Measurements from ENCODE around the gene EML6.
A peak's percentile ranks its signal among the peaks of the same experiment; 100 is the strongest.

The EML6 gene

GRCh38 chr2:54704238-54704637 lies 19.2 kb upstream of the EML6 start:
- in situ Hi-C loops (cut with HindIII; ENCODE audit: low pct_ligation_motif_present, low pct_unique_long_range_greater_than_20kb, low sequenced_read_pairs): no loop called here
- no peak for DNase-seq

GRCh38 chr2:54704688-54705605 lies 18.5 kb upstream of the EML6 start:
- peak; percentile 74 for DNase-seq
- in situ Hi-C loops (cut with HindIII; ENCODE audit: low pct_ligation_motif_present, low pct_unique_long_range_greater_than_20kb, low sequenced_read_pairs): no loop called here

GRCh38 chr2:54706622-54707021 lies 16.8 kb upstream of the EML6 start:
- no peak for DNase-seq
- in situ Hi-C loops (cut with HindIII; ENCODE audit: low pct_ligation_motif_present, low pct_unique_long_range_greater_than_20kb, low sequenced_read_pairs): no loop called here

- peak; percentile 5 for DNase-seq
- in situ Hi-C loops (cut with HindIII; ENCODE audit: low pct_ligation_motif_present, low pct_unique_long_range_greater_than_20kb, low sequenced_read_pairs): no loop called here
These were observed 14.7 kb upstream of the EML6 start for GRCh38 chr2:54708584-54709335.

GRCh38 chr2:54709336-54709809 lies 14.1 kb upstream of the EML6 start:
- in situ Hi-C loops (cut with HindIII; ENCODE audit: low pct_ligation_motif_present, low pct_unique_long_range_greater_than_20kb, low sequenced_read_pairs): no loop called here

GRCh38 chr2:54710216-54710615 lies 13.2 kb upstream of the EML6 start:
- in situ Hi-C loops (cut with HindIII; ENCODE audit: low pct_ligation_motif_present, low pct_unique_long_range_greater_than_20kb, low sequenced_read_pairs): no loop called here
- DNase-seq: no peak

More at GRCh38 chr2:54709336-54709809, 14.1 kb upstream of the EML6 start:
- no peak for DNase-seq

- no peak for DNase-seq
- in situ Hi-C loops (cut with HindIII; ENCODE audit: low pct_ligation_motif_present, low pct_unique_long_range_greater_than_20kb, low sequenced_read_pairs): no loop called here
These were observed 10.9 kb upstream of the EML6 start for GRCh38 chr2:54712516-54712915.

GRCh38 chr2:54714996-54715395 lies 8.5 kb upstream of the EML6 start:
- in situ Hi-C loops (cut with HindIII; ENCODE audit: low pct_ligation_motif_present, low pct_unique_long_range_greater_than_20kb, low sequenced_read_pairs): no loop called here
- no peak for DNase-seq

GRCh38 chr2:54716375-54716774 lies 7.1 kb upstream of the EML6 start:
- no peak for DNase-seq
- in situ Hi-C loops (cut with HindIII; ENCODE audit: low pct_ligation_motif_present, low pct_unique_long_range_greater_than_20kb, low sequenced_read_pairs): no loop called here

GRCh38 chr2:54720563-54720962 lies 2.9 kb upstream of the EML6 start:
- no peak for DNase-seq
- in situ Hi-C loops (cut with HindIII; ENCODE audit: low pct_ligation_motif_present, low pct_unique_long_range_greater_than_20kb, low sequenced_read_pairs): no loop called here

- DNase-seq: peak; percentile 26
- in situ Hi-C loops (cut with HindIII; ENCODE audit: low pct_ligation_motif_present, low pct_unique_long_range_greater_than_20kb, low sequenced_read_pairs): no loop called here
These were observed 821 bp upstream of the EML6 start for GRCh38 chr2:54722641-54723040.

- in situ Hi-C loops (cut with HindIII; ENCODE audit: low pct_ligation_motif_present, low pct_unique_long_range_greater_than_20kb, low sequenced_read_pairs): no loop called here
- DNase-seq: peak; percentile 37
These were observed 616 bp downstream of the EML6 start for GRCh38 chr2:54723996-54724559.

- DNase-seq: peak; percentile 24
- in situ Hi-C loops (cut with HindIII; ENCODE audit: low pct_ligation_motif_present, low pct_unique_long_range_greater_than_20kb, low sequenced_read_pairs): no loop called here
These were observed 1.3 kb downstream of the EML6 start for GRCh38 chr2:54724560-54725342.

- no peak for DNase-seq
- in situ Hi-C loops (cut with HindIII; ENCODE audit: low pct_ligation_motif_present, low pct_unique_long_range_greater_than_20kb, low sequenced_read_pairs): no loop called here
These were observed 2.1 kb downstream of the EML6 start for GRCh38 chr2:54725343-54726099.

- in situ Hi-C loops (cut with HindIII; ENCODE audit: low pct_ligation_motif_present, low pct_unique_long_range_greater_than_20kb, low sequenced_read_pairs): no loop called here
- DNase-seq: no peak
These were observed 3.0 kb downstream of the EML6 start for GRCh38 chr2:54726431-54726830.

- no peak for DNase-seq
These were observed 3.5 kb downstream of the EML6 start for GRCh38 chr2:54726940-54727339.

GRCh38 chr2:54728669-54729120 lies 5.2 kb downstream of the EML6 start:
- peak; percentile 42 for DNase-seq
- in situ Hi-C loops (cut with HindIII; ENCODE audit: low pct_ligation_motif_present, low pct_unique_long_range_greater_than_20kb, low sequenced_read_pairs): no loop called here

More at GRCh38 chr2:54726940-54727339, 3.5 kb downstream of the EML6 start:
- in situ Hi-C loops (cut with HindIII; ENCODE audit: low pct_ligation_motif_present, low pct_unique_long_range_greater_than_20kb, low sequenced_read_pairs): no loop called here

GRCh38 chr2:54735636-54736035 lies 12.2 kb downstream of the EML6 start:
- in situ Hi-C loops (cut with HindIII; ENCODE audit: low pct_ligation_motif_present, low pct_unique_long_range_greater_than_20kb, low sequenced_read_pairs): no loop called here

More at GRCh38 chr2:54735636-54736035, 12.2 kb downstream of the EML6 start:
- DNase-seq: no peak
